Right renal pelvis (tissue), 4 donors: ENCODE results near the gene PTPRO. TPM values are rescaled to one million over a fixed set of nuclear protein-coding genes. Genes with fewer than 3 reads are reported as not detected.

Source experiments
- DNase-seq, 4 donors: peaks; one replicate each; pipeline ENCODE4 v3.0.0-alpha.2; 2013; ENCODE audit warnings: low read depth in 4 of 4, low spot score in 3 of 4, missing footprints in 1 of 4
- polyA plus RNA-seq, 4 donors: library from polyadenylated mRNA; unstranded; fragments of 120-200 nt; gene quantifications; one replicate each; pipeline ENCODE4 v1.2.1, GENCODE V29; 2013; ENCODE audit not compliant: insufficient read length in 4 of 4

Gene PTPRO
- polyA plus RNA-seq, 4 donors: 198 to 277 (median 259) TPM

GRCh38 chr12:15547691-15548090, 225.4 kb downstream of the PTPRO start:
- DNase-seq: no peak

GRCh38 chr12:15550793-15551192, 228.5 kb downstream of the PTPRO start:
- DNase-seq: no peak

- no peak for DNase-seq
Observed at GRCh38 chr12:15555446-15555845, 233.1 kb downstream of the PTPRO start.

- no peak for DNase-seq
Observed at GRCh38 chr12:15556411-15557102, 234.2 kb downstream of the PTPRO start.

GRCh38 chr12:15558915-15559528, 236.7 kb downstream of the PTPRO start:
- no peak for DNase-seq

- no peak for DNase-seq
Observed at GRCh38 chr12:15561396-15561795, 239.1 kb downstream of the PTPRO start.

GRCh38 chr12:15562263-15562662, 240.0 kb downstream of the PTPRO start:
- no peak for DNase-seq

- DNase-seq: no peak
Observed at GRCh38 chr12:15563663-15564062, 241.4 kb downstream of the PTPRO start.

GRCh38 chr12:15574353-15574752, 252.0 kb downstream of the PTPRO start:
- no peak for DNase-seq

GRCh38 chr12:15575671-15576541, 253.6 kb downstream of the PTPRO start:
- peak in 2 of 4 donors; percentile 35 to 50 for DNase-seq

- no peak for DNase-seq
Observed at GRCh38 chr12:15580431-15580830, 258.1 kb downstream of the PTPRO start.

GRCh38 chr12:15581006-15581405, 258.7 kb downstream of the PTPRO start:
- no peak for DNase-seq

GRCh38 chr12:15583804-15584203, 261.5 kb downstream of the PTPRO start:
- DNase-seq: no peak

- peak in 1 of 4 donors; percentile 44 for DNase-seq
Observed at GRCh38 chr12:15584366-15585041, 262.2 kb downstream of the PTPRO start.

GRCh38 chr12:15589328-15590032, 267.2 kb downstream of the PTPRO start:
- DNase-seq: no peak

GRCh38 chr12:15590180-15590826, 268.0 kb downstream of the PTPRO start:
- DNase-seq: peak; percentile 53 to 63 (median 56)

- DNase-seq: no peak
Observed at GRCh38 chr12:15591811-15592210, 269.5 kb downstream of the PTPRO start.

GRCh38 chr12:15592934-15593333, 270.6 kb downstream of the PTPRO start:
- no peak for DNase-seq

GRCh38 chr12:15596174-15596573, 273.9 kb downstream of the PTPRO start:
- no peak for DNase-seq
